ENCODE results near the gene SDHA. TPM values are rescaled to one million over a fixed set of nuclear protein-coding genes. Genes with fewer than 3 reads are reported as not detected.

The SDHA gene
- total and polyA plus RNA-seq, 2 of the 8 experiments (the other 6 are each of a cell fraction or from before 2014, with no cell fraction given): 59.7 to 87.3 TPM

DNA sequence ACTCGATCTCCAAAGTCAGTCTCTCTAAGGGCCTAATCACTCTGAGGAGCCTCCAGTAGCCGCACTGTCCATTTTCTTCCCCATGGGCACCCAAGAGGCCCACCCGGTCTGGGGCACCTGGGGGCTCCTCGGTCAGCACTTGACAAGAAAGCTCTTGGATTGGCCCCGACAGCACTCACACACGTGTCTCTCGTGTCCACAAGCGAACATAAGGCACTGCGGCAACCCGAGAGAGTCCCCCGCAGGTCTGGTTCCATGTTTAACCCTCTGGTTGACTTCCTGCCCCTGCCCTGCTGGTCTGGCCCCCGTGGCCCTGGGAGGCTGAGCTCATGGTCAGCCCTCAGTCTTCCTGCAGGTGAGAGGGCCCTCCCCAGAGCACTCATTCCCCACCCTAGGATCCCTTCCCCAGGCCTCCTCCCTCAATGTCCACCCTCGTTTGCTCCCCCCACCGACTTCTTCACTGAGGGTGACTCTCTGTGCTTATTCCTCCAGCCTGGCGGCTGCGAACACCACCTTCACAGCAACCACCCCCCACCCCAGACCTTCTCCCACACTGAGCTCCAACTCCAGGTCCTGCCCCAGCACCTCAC lies 43.1 kb upstream of the SDHA start (continued):
- TF ChIP-seq CHD7 (IDR thresholded peaks at IDR 0.05; ENCODE audit: insufficient replicate concordance, low read length) (no peak), TCF12 (IDR thresholded peaks at IDR 0.05; ENCODE audit: low read depth, low read length) (no peak), TAF1 (IDR thresholded peaks at IDR 0.05; ENCODE audit: low read depth, low read length) (no peak), CEBPB (IDR thresholded peaks at IDR 0.05; ENCODE audit: low read depth, low read length) (no peak)
